RWPE1 (cell line): ENCODE data around the gene ADAT3.
A peak's percentile ranks its signal among the peaks of the same experiment; 100 is the strongest.

Experiments
- CTCF ChIA-PET: fragments of 350-600 bp; sonication (Branson Sonifier 250); formaldehyde crosslinking; extraction: SDS; loops from one replicate; lab custom pipeline; 2021; lab: Yijun Ruan, JAX
- POLR2A ChIA-PET: fragments of 400-600 bp; formaldehyde crosslinking; extraction: SDS; loops from one replicate; lab custom pipeline; 2020; ENCODE audit warnings: antibody characterized with exemption; ENCODE audit not compliant: low non-redundant PET; lab: Yijun Ruan, JAX
- DNase-seq: peaks from one replicate; pipeline ENCODE4 v3.0.0; 2012; ENCODE audit warnings: low spot score
- H3K27ac ChIP-seq: fragments of 450-650 bp; 2 replicates; pipeline ENCODE4 v1.5.1; 2017
- CTCF ChIP-seq: fragments of 450-650 bp; conservative IDR thresholded peaks from 2 replicates; pipeline ENCODE4 v1.5.1; 2017; ENCODE audit warnings: low read depth, mild to moderate bottlenecking

The ADAT3 gene

GRCh38 chr19:1858412-1859081, 46.7 kb upstream of the ADAT3 start:
- no peak for TF ChIP-seq CTCF
- no peak for DNase-seq
- peak overlapping the region; percentile 98 for H3K27ac ChIP-seq
- CTCF ChIA-PET = interaction anchor here (1.1 kb wide), 1 partner anchor 72 kb away, joined by 5 read pairs; no protein-coding TSS in a partner anchor
- POLR2A ChIA-PET = interaction anchor here (0.7 kb wide), 1 partner anchor 11 kb away, joined by 5 read pairs; no protein-coding TSS in a partner anchor

GRCh38 chr19:1859331-1859781, 45.8 kb upstream of the ADAT3 start:
- DNase-seq = no peak
- H3K27ac ChIP-seq = peak overlapping the region; percentile 98
- ChIA-PET POLR2A (no interaction called here), CTCF (no interaction called here)
- TF ChIP-seq CTCF = no peak

DNA sequence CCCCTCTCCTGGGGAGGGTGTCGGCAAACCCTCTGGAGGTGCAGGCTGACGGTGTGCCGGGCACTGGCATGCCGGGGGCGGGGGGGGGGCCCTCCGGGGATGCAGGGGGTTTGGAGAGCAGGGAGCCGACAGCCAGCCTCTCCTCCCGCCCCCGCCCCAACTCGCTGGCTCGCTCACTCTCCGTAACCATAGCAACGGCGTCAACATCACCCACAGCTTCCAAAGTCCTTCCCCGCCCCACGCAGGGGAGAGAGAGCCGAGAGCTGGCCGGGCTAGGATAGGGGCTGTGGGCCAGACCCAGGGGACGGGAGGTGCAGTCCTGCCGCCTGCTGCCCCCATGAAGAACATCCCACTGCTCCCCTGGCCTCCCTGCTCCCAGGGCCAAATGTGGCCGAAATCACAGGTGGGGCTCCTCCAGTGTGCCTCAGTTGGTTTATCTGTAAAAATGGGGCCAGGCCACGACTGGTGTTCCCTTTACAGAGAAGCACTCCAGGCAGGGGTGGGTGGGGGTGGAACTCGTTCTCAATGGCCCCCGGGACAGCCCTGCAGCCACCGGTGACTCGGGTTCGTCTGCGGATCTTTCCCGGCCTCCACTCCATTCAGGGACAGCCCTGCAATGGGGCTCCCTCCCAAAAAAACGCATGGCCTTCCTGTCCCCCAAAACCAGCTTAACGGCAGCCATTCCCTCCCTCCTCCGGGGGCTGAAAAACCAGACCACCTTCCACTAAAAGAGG, 45.0 kb upstream of the ADAT3 start:
- POLR2A ChIA-PET = no interaction called here
- H3K27ac ChIP-seq = peak overlapping the region; percentile 98
- no peak for TF ChIP-seq CTCF
- CTCF ChIA-PET = interaction anchor here (0.6 kb wide), 1 partner anchor 47 kb away, joined by 3 read pairs; no protein-coding TSS in a partner anchor
- DNase-seq = no peak

- H3K27ac ChIP-seq = peak overlapping the region; percentile 98
- POLR2A ChIA-PET = no interaction called here
- no peak for TF ChIP-seq CTCF
- CTCF ChIA-PET = interaction anchor here (0.6 to 0.7 kb wide), 2 partner anchors 47 to 328 kb away, joined by 3 to 4 read pairs; no protein-coding TSS in a partner anchor
- DNase-seq = no peak
Observed at GRCh38 chr19:1860821-1861598, 44.2 kb upstream of the ADAT3 start.

DNA sequence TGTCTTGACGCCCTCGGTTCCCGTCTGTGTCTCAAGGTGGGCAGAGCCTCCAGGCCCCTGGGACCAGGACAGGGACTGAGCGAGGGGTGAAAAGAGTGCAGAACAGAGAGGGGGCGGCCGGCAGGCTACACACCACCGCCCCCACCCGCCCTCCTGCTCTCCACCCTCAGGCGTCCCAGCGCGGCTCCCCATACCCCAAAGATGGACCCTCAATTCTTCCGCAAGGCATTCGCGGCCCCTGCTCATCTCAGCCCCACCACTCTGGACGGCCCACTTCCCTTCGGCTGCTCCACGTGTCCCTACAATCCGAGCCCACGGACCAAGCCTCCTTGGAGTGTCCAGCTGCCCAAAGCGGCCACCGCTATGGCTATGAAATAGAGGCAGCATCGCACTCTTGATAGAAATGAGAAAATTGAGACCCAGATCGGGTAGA, 43.6 kb upstream of the ADAT3 start:
- DNase-seq = no peak
- TF ChIP-seq CTCF = no peak
- POLR2A ChIA-PET = no interaction called here
- peak overlapping the region; percentile 98 for H3K27ac ChIP-seq
- CTCF ChIA-PET = interaction anchor here (0.7 kb wide), 1 partner anchor 328 kb away, joined by 4 read pairs; no protein-coding TSS in a partner anchor

- ChIA-PET CTCF (no interaction called here), POLR2A (no interaction called here)
- no peak for TF ChIP-seq CTCF
- no peak for DNase-seq
- H3K27ac ChIP-seq = peak overlapping the region; percentile 98
Observed at GRCh38 chr19:1862068-1862423, 43.2 kb upstream of the ADAT3 start.
